GM21825 (cell line): ENCODE data around the gene FKBP11.

Source experiments
- ATAC-seq: cut with Tn5 transposase; IDR thresholded peaks from one replicate; pipeline ENCODE4 v1.9.1; 2021; ENCODE audit warnings: mild to moderate bottlenecking, moderate library complexity; ENCODE audit not compliant: unreplicated experiment

Gene FKBP11

GRCh38 chr12:48956279-48957140, 31.2 kb upstream of the FKBP11 start:
- peak; percentile 5 for ATAC-seq

DNA sequence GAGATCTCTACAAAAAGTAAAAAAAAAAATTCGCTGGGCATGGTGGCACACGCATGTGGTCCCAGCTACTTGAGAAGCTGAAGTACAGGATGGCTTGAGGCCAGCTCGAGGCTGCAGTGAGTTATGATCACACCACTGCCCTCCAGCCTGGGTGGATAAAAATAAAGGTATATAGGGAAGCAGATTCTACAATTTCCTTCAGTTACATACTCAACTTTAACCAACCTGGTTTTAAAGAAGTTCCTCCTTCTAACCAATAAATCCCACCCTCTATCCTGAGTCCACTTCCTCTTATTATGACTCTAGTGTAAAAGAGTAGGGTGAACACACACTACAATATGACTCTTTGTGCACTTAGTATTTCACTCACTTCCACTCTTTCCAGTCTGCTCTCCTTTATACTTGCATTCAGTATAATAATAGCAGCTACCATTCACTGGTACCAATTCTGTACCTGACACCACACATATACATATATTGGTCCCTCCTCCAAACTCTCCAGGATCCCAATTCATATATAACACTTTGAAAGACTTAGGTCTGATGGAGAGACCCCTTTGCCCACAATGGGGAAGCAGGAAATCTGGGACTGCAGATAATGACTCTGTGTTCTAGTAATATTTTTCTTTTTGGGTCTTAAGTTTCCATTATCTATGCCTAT, 29.7 kb upstream of the FKBP11 start:
- ATAC-seq, result no peak

GRCh38 chr12:48954061-48954460, 28.8 kb upstream of the FKBP11 start:
- no peak for ATAC-seq

- no peak for ATAC-seq
Observed at GRCh38 chr12:48952691-48953090, 27.4 kb upstream of the FKBP11 start.

DNA sequence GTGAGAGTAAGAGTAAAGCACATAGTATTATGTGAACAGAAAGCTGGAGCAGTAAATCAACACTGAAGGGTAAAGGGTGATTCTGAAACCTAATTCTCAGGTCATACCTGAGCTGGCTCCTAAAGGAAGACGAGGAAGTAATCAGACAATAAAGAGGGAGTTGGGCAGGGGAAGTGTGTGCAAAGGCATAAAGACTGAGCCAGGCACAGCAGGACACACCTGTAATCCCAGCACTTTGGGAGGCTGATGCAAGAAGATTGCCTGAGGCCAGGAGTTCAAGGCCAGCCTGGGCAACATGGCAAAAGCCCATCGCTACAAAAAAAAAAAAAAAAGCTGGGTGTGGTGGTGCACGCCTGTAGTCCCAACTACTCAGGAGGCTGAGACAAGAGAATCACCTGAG, 22.4 kb upstream of the FKBP11 start:
- ATAC-seq, result no peak

DNA sequence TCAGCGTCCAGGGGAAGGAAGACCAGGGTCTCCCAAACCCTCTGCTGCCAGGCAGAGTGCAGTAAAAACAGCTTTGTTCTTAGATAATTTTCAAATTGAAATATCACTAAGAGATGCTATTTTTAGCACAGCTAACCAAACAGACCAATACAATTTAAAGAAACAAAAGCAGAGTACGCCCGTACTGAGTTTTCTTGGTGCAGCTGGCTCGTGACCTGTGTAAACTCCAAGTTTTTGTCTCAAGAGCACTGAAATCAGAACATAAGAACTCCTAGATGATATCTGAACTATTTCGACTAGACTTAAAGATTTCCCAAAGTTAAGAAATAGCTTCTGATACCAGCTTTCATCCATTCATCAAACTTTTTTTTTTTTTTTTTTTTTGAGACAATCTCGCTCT, 21.7 kb upstream of the FKBP11 start:
- no peak for ATAC-seq

DNA sequence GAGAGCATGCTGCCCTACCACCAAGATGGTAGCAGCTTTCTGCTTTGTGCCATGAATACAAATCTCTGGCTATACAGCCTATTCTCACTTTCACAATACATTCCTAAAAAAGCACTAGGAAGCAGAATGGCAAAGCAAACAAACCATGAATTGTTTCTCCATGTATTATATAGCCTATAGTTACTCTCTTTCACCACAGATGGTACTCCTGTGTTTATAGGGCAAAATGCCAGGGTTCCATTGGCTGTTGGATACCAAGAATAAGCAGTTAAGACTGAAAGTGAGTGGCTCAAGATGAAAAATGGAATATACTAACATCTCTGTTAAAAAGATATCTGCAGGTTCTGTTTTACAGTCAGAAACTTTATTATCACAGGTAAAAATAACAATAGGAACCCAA, 20.9 kb upstream of the FKBP11 start:
- no peak for ATAC-seq

DNA sequence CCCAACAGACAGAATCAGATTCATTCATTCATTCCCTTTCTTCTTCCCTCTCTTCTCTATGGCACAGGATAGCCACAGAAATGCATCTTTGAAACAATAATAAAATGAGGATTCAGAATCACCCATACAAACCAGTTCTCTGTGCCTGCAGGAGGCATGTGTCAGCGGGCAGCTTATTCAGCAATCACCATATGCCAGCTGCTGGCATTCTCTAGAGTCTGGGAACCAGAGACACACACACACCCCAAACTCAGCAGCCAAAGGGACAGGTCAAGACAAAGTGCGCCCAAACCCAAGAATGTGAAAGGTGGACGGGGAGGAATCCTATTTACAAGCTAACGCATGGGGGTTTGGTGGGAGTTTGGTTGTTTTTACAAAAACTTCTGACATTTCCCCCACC, 17.9 kb upstream of the FKBP11 start:
- no peak for ATAC-seq

GRCh38 chr12:48940181-48940580, 14.9 kb upstream of the FKBP11 start:
- no peak for ATAC-seq

DNA sequence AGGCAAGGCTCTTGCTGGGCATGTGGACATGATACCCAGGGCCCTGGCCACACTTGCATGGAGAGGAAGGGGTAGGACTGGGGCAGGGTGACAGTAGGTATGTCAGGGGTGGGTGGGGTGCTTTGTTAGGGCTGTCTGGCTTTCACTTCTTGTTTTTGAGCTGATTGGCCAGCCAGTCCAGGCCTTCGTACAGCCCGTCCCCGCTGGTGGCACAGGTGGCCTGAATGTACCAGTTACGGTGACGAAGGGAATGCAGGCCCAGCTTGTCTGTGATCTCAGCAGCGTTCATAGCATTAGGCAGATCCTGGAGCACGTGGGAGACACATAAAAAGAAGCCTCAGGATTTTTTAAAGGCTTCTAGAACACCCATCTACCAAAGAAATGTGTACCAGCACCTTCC, 13.5 kb upstream of the FKBP11 start:
- no peak for ATAC-seq

DNA sequence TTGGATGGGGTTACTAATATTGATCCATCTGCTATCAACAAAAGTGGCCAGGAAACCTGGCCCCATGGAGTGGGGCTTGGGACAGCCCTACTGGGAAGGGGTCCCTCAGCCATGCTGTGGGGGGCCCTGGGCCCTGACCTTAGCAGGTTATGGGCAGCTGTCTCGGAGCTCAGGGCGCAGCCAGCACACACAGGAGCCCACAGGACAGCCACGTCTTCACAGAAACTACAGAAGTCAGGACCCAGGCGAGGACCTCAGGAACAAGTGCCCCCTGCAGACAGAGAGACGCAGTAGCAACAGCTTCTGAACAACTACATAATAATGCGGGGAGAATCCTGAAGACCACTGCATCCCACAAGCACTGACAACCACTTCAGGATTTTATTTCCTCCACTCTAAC, 11.9 kb upstream of the FKBP11 start:
- ATAC-seq, result no peak

DNA sequence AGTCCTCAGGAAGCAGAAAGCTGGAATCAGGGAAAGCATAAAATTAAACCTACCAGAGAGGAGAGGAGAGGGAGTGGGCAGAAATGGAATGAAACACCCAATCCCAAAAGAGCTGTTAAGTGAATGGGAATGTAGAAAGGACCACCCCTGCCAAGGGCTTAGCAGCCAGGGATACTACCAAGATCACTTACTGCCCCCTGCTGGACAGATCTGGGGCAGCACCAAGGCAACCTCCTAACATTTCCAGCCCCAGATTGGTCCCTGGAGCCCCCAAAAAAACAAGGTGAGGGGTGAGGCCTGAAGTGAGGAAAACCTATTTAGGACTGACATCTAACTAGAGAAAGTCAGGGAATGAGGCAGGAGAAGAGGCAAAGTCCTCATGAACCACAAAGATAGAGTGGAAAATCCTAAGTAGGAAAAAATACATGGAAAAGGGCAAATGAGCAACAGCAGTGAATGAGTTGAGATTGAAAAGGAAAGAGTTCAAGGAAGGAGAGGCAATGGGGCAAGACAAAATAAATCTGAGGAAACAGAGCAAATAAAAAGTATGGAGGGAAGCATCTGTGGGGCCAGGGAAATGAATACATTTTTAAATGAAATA, 11.2 kb upstream of the FKBP11 start:
- ATAC-seq, result no peak

GRCh38 chr12:48934312-48934706, 9.0 kb upstream of the FKBP11 start:
- no peak for ATAC-seq

DNA sequence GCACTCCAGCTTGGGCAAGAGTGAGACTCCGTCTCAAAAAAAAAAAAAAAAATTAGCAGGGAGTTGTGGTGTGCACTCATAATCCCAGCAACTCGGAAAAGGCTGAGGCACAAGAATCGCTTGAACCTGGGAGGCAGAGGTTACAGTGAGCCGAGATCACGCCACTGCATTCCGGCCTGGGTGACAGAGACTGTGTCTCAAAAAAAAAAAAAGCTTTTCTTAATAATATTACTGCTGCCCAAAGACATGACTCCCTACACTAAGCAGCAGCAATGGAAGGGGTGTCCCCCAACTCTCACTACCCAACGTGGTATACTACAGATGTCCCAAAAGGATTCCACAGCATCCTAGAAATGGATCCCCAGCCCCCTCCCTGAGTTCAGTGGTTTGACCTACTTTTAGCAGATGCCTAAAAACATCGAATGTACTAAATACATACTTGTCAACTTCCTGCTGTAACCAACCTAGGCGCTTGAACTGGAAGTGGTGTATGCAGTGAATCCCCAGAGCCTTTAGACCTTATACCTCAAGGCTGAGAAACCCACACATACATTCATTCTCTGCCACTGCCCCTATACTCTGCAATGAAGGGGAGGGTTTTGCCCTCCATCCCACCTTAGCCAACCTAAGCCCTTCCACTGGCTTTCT, 8.5 kb upstream of the FKBP11 start:
- ATAC-seq, result no peak

GRCh38 chr12:48932878-48933277, 7.6 kb upstream of the FKBP11 start:
- no peak for ATAC-seq

DNA sequence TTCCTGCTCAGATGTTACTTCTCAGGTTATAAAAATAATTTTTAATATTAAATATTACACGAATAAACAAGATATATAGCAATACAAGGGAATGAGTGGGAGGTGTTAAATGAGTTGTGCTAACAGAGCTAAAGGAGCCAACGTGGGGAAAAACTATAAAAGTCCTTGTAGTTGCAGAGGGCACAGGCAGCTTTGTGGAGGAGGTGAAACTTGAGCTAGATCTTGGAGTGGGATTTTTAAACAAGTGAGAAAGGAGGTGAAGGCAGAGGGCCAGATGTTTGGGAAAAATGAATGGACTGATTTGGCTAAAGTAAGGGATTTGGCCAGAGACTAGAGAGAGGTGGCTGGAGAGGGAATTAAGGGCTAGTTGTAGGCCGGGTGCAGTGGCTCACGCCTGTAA, 5.2 kb upstream of the FKBP11 start:
- ATAC-seq, result no peak

GRCh38 chr12:48929551-48929950, 4.3 kb upstream of the FKBP11 start:
- no peak for ATAC-seq

DNA sequence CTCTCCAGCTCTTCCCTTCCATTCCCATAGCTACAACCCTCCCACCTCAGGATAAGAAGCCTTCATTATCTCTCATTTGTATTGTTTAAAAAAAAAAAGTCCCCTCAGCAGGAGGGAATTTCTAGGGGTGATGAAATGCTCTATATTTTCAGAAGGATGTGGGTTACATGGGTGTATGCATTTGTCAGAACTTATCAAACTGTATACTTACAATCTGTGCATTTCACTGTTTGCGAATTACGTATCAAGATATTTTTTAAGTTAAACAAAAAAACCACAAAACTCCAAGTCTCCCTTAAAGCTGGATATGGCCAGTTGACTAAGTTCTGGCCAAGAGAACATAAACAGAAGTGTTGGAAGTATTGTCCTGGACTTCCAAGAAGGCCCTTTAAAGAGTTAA, 2.0 kb upstream of the FKBP11 start:
- ATAC-seq, result no peak

DNA sequence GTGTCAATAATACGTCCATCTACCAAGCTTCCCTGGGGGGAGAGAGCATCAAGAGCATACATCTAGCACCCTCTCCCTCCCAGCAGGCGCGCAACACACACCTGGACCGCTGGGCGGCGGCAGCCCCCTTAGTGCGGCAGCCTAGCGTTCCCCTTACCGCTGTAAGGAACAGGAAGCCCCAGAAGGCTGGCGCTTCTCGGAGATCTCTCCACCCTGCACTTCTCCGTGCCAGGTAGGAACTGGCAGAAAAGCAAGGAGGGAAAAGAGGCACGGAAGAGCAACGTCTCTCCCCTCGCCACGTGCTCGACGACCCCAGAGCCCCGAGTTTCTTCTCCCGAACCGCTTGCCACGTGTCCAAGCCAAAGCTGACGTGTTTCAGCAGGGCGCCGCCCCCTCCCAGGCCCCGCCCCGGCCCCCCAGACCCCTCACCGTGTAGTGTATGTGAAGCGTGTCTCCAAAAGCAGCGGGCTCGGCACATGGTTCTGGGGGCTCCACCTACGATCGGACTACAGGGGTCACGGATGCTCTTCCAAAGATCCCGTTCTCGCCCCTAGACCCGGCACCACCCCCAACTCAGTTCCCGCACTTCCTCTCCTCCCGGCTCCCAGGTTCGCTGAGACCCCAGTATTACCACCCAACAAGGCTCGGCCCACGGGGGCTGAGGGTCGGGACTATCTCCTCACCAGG, 532 bp downstream of the FKBP11 start:
- peak; percentile 77 for ATAC-seq

- no peak for ATAC-seq
Observed at GRCh38 chr12:48923117-48923516, 2.2 kb downstream of the FKBP11 start.
